Measurements from ENCODE around the gene ARF6.

- TF ChIP-seq CHD2 (IDR thresholded peaks at IDR 0.05; ENCODE audit: borderline replicate concordance, low read depth, low read length) (no peak), SUZ12 (IDR thresholded peaks at IDR 0.05; ENCODE audit: unreplicated experiment) (no peak), EP300 (IDR thresholded peaks at IDR 0.05; ENCODE audit: borderline replicate concordance in 1 of 2, control insufficient read depth in 1 of 2, low read depth in 2 of 2, low read length in 2 of 2) (no peak), POLR2AphosphoS5 (IDR thresholded peaks at IDR 0.05; ENCODE audit: low read length) (no peak), CTCF (IDR thresholded peaks at IDR 0.05 in 2 of 3, conservative IDR thresholded peaks at IDR 0.05 in 1 of 3; ENCODE audit: control insufficient read depth in 2 of 3, extremely low read depth in 1 of 3, insufficient read depth in 1 of 3, low read depth in 3 of 3, low read length in 3 of 3) (no peak)
Observed at GRCh38 chr14:49908433-49908782, 15.5 kb downstream of the ARF6 start.
